SK-N-MC (cell line): Measurements from ENCODE around the gene AOX1.

ENCODE experiments used
- EZH2 ChIP-seq: fragments of 200-600 bp; sonication (generic); IDR thresholded peaks from one replicate; pipeline ENCODE4 v1.6.1; 2017; ENCODE audit warnings: antibody characterized with exemption
- FOXP2 ChIP-seq: optimal IDR thresholded peaks from 2 replicates; pipeline ENCODE3; 2011; ENCODE audit warnings: mild to moderate bottlenecking, moderate library complexity; ENCODE audit not compliant: insufficient read depth; ENCODE audit errors: extremely low read length, control extremely low read depth
- POLR2AphosphoS5 ChIP-seq: IDR thresholded peaks from 2 replicates; pipeline ENCODE4 v1.6.1; 2012; ENCODE audit warnings: mild to moderate bottlenecking, low read depth, low read length, borderline replicate concordance

DNA sequence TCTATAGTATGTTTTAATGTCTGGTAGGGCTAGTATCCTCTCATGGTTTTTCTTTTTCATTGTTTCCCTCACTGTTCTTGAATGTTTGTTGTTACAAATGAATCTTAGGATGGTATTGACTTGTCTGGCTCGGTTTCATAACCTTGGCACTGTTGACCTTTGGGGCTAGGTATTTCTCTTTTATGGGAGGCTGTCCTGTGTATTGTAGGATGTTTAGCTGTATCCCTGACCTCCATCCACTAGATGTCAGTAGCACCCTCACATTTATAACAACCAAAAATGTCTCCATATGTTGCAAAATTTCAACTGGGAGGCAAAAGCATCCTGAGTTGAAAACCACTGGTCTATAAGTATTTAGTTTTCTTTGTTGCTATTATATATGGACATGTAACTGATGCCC lies 7.0 kb upstream of the AOX1 start:
- TF ChIP-seq EZH2 (no peak), POLR2AphosphoS5 (no peak), FOXP2 (no peak)
